Uterus (tissue), 4 donors: ENCODE data around the gene MMS22L. TPM values are rescaled to one million over a fixed set of nuclear protein-coding genes. Genes with fewer than 3 reads are reported as not detected.

Experiments
- DNase-seq, 2 donors: peaks; one replicate each; pipeline ENCODE4 v3.0.0-alpha.2; 2019 to 2020
- H3K27ac ChIP-seq, 2 donors: fragments of 200-600 bp; sonication (generic); 1 replicate in 1 of 2; 2 replicates in 1 of 2; pipeline ENCODE4 v1.5.1; 2016 to 2018
- H3K27me3 ChIP-seq, 2 donors: fragments of 200-600 bp; sonication (generic); one replicate each; pipeline ENCODE4 v1.5.1; 2018 to 2019; ENCODE audit warnings: control low read depth in 1 of 2
- H3K36me3 ChIP-seq, 2 donors: fragments of 200-600 bp; sonication (generic); one replicate each; pipeline ENCODE4 v1.5.1; 2019; ENCODE audit warnings: control low read depth in 1 of 2
- H3K4me1 ChIP-seq, 2 donors: fragments of 200-600 bp; sonication (generic); one replicate each; pipeline ENCODE4 v1.5.1; 2018 to 2019; ENCODE audit warnings: control low read depth in 1 of 2
- H3K4me3 ChIP-seq, 2 donors: fragments of 200-600 bp; sonication (generic); 1 replicate in 1 of 2; 2 replicates in 1 of 2; pipeline ENCODE4 v1.5.1; 2018 to 2019; ENCODE audit warnings: mild to moderate bottlenecking in 1 of 2
- H3K9me3 ChIP-seq, 2 donors: fragments of 200-600 bp; sonication (generic); one replicate each; pipeline ENCODE4 v1.5.1; 2019; ENCODE audit warnings: control low read depth in 1 of 2
- POLR2A ChIP-seq, 2 donors: fragments of 450-650 bp; IDR thresholded peaks; one replicate each; pipeline ENCODE4 v1.6.1; 2016; ENCODE audit warnings: antibody characterized with exemption in 2 of 2, mild to moderate bottlenecking in 1 of 2, moderate library complexity in 1 of 2
- intact Hi-C: fragments of 100-400 bp; cut with DNase I; formaldehyde crosslinking; loops from one replicate; pipeline ENCODE4 v1.15.1; 2023; ENCODE audit warnings: low total_unique reads
- total RNA-seq, 4 donors: library from RNA; depleted of rRNA in 3 of 4; stranded (reverse); fragments of >200 nt in 3 of 4; gene quantifications; one replicate each; pipeline versions ENCODE4 v1.1.0 to v1.2.4, GENCODE V29; 2014 to 2023
- TF ChIP-seq, protein P1 (sequence below), 4 experiments: fragments of 200-600 bp in 2 of 4; fragments of 450-650 bp in 2 of 4; sonication (generic) in 2 of 4; IDR thresholded peaks; one replicate each; pipeline ENCODE4 v1.5.1; 2016 to 2019; ENCODE audit warnings: antibody characterized with exemption in 4 of 4, mild to moderate bottlenecking in 2 of 4, moderate library complexity in 1 of 4
- donor health status: DM: yes; HTN: yes; CAD: no.

MMS22L gene
- total RNA-seq, 4 donors from 2014 or later = 1.5 to 36.7 (median 9.8) TPM

DNA sequence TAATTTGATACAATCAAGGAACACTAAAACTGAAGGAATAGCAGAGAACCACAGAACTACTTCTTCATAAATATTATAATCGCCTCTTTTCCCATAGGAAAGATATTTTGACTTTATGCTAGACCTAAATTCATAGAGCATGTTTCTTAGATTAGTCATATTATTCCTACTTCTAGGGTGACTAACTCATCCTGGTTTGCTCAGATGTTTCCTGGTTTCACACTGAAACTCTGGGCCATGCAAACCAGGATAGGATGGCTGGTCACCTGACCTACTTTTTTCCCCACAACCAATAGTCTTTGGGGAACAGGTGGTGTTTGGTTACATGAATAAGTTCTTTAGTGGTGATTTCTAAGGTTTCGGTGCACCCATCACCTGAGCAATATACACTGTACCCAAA, 42.8 kb downstream of the MMS22L start:
- Histone ChIP-seq H3K27me3 (no peaks in the 10 kb centered on the region), H3K36me3 (no peaks in the 10 kb centered on the region), H3K4me1 (no peaks in the 10 kb centered on the region), H3K9me3 (no peaks in the 10 kb centered on the region), H3K27ac (no peak overlapping the region), H3K4me3 (no peak overlapping the region)
- intact Hi-C loops = no loop called here
- no peak for DNase-seq
- TF ChIP-seq POLR2A (IDR thresholded peaks at IDR 0.05) = no peak
- TF ChIP-seq, protein P1, sequence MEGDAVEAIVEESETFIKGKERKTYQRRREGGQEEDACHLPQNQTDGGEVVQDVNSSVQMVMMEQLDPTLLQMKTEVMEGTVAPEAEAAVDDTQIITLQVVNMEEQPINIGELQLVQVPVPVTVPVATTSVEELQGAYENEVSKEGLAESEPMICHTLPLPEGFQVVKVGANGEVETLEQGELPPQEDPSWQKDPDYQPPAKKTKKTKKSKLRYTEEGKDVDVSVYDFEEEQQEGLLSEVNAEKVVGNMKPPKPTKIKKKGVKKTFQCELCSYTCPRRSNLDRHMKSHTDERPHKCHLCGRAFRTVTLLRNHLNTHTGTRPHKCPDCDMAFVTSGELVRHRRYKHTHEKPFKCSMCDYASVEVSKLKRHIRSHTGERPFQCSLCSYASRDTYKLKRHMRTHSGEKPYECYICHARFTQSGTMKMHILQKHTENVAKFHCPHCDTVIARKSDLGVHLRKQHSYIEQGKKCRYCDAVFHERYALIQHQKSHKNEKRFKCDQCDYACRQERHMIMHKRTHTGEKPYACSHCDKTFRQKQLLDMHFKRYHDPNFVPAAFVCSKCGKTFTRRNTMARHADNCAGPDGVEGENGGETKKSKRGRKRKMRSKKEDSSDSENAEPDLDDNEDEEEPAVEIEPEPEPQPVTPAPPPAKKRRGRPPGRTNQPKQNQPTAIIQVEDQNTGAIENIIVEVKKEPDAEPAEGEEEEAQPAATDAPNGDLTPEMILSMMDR (IDR thresholded peaks at IDR 0.05) = no peak

DNA sequence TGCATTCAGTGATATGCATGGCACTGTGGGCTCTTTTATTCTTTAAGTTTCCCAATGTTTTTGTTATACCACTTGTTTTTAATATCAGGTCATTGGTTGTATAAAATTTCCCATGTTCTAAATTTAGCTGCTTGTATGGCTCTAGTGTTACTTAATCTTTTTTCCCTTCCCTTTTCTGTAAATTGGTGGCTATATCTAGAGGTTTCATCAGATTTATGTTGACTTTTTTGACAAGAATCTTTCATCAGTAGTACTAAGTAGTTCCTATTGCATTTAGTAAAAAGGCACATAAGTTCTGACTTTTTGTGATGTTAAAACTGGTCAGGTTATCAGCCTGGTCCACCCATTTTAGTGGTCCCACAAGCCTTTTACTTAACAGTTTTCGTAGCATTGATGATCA, 51.1 kb downstream of the MMS22L start:
- H3K36me3 ChIP-seq = no peaks in the 10 kb centered on the region
- intact Hi-C loops = no loop called here
- H3K27ac ChIP-seq = no peak overlapping the region
- H3K4me3 ChIP-seq = no peak overlapping the region
- no peaks in the 10 kb centered on the region for H3K9me3 ChIP-seq
- no peak for DNase-seq
- H3K27me3 ChIP-seq = no peaks in the 10 kb centered on the region
- H3K4me1 ChIP-seq = no peaks in the 10 kb centered on the region
- no peak for TF ChIP-seq POLR2A (IDR thresholded peaks at IDR 0.05)
- TF ChIP-seq, protein P1 (IDR thresholded peaks at IDR 0.05) = no peak

DNA sequence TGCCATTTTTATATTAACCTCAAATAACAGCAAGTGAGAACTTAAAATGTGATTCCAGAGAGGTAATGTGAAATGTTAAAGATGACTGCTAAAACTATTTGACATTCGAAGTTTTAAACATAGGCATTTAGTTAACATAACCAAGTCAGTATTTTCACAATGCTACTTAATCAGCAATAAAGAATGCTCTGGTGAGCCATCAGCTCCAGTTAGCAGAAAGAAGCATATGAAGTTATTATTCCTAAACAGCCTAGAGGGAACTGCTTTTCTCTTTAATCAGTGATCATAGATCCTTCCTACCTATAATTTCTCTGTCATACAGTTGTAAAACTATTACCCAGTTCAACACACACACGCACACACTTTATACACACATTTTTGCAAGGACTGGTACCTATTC, 60.1 kb downstream of the MMS22L start:
- Histone ChIP-seq H3K36me3 (no peaks in the 10 kb centered on the region), H3K9me3 (no peaks in the 10 kb centered on the region), H3K27me3 (no peaks in the 10 kb centered on the region), H3K27ac (no peak overlapping the region), H3K4me3 (no peak overlapping the region), H3K4me1 (no peaks in the 10 kb centered on the region)
- no peak for DNase-seq
- TF ChIP-seq, protein P1 (IDR thresholded peaks at IDR 0.05) = no peak
- no peak for TF ChIP-seq POLR2A (IDR thresholded peaks at IDR 0.05)
- intact Hi-C loops = no loop called here

DNA sequence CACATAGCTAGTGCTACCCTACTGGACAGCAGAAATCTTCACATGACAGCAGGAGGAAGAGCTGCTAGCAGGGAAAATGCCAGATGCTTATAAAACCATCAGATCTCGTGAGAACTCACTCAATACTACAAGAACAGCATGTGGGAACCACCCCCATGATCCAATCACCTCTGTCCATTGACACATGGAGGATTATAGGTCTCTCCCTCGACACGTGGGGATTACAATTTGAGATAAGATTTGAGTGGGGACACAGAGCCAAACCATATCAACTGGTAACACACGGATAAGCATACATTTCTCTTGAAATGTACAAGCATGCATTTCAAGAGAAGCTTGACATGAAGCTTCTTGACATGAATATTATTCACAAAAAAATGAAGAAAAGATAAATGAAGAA, 64.1 kb downstream of the MMS22L start:
- H3K9me3 ChIP-seq = no peaks in the 10 kb centered on the region
- no peaks in the 10 kb centered on the region for H3K4me1 ChIP-seq
- H3K4me3 ChIP-seq = no peak overlapping the region
- no peaks in the 10 kb centered on the region for H3K27me3 ChIP-seq
- no peaks in the 10 kb centered on the region for H3K36me3 ChIP-seq
- DNase-seq = no peak
- no peak overlapping the region for H3K27ac ChIP-seq
- TF ChIP-seq, protein P1 (IDR thresholded peaks at IDR 0.05) = no peak
- no peak for TF ChIP-seq POLR2A (IDR thresholded peaks at IDR 0.05)
- intact Hi-C loops = no loop called here

DNA sequence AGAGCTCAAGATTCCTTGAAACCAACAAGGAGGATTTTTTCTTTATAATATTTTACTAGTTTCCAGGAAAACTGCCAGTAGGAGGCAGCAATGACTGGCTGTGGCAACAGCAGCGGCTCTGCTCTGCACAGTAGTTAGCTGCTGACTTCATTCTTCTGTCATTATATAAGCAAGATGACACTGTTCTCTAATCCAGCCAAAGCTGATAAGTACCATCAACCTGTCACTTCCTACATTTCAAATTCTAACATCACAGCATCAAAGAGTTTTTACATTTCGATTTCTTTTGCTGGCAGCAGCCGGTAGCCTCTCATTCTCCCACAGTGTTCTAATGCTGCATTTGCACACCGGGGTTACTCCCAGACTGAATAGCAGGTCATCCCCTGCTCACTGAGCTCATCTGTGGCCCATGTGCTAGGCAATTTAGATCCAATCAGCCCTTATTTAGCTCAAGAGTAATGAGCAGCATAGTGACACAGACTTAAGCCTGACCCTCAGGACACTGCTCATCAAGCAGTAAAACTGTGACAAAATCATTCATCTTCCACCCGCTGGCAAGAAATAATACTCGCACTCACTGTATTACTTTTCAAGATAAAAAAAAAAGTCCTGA, 67.8 kb downstream of the MMS22L start:
- Histone ChIP-seq H3K4me1 (no peaks in the 10 kb centered on the region), H3K4me3 (no peak overlapping the region), H3K36me3 (no peaks in the 10 kb centered on the region), H3K9me3 (no peaks in the 10 kb centered on the region), H3K27ac (no peak overlapping the region), H3K27me3 (no peaks in the 10 kb centered on the region)
- no peak for TF ChIP-seq POLR2A (IDR thresholded peaks at IDR 0.05)
- TF ChIP-seq, protein P1 (IDR thresholded peaks at IDR 0.05) = peak in 2 of 4 experiments; percentile 16 to 22
- no peak for DNase-seq
- intact Hi-C loops = no loop called here
